Endothelial cell (in vitro differentiated cells): ENCODE data around the gene EPN3. TPM values are rescaled to one million over a fixed set of nuclear protein-coding genes. Genes with fewer than 3 reads are reported as not detected.

Experiments
- DNase-seq: peaks from one replicate; pipeline ENCODE4 v3.0.0; 2021; ENCODE audit warnings: low spot score
- H3K27ac Mint-ChIP-seq: one replicate; pipeline ENCODE4 v1.8.0; 2021; ENCODE audit warnings: mixed read lengths, inconsistent platforms; ENCODE audit not compliant: unreplicated experiment
- H3K27me3 Mint-ChIP-seq: one replicate; pipeline ENCODE4 v1.8.0; 2021; ENCODE audit warnings: mild to moderate bottlenecking, moderate library complexity, mixed read lengths, inconsistent platforms; ENCODE audit not compliant: unreplicated experiment
- H3K36me3 Mint-ChIP-seq: one replicate; pipeline ENCODE4 v1.8.0; 2021; ENCODE audit warnings: mild to moderate bottlenecking, low read depth, mixed read lengths, inconsistent platforms; ENCODE audit not compliant: unreplicated experiment
- H3K4me1 Mint-ChIP-seq: one replicate; pipeline ENCODE4 v1.8.0; 2021; ENCODE audit warnings: mild to moderate bottlenecking, mixed read lengths, inconsistent platforms; ENCODE audit not compliant: unreplicated experiment
- H3K4me3 Mint-ChIP-seq: one replicate; pipeline ENCODE4 v1.8.0; 2021; ENCODE audit warnings: mild to moderate bottlenecking, mixed read lengths, inconsistent platforms; ENCODE audit not compliant: unreplicated experiment
- H3K9me3 Mint-ChIP-seq: one replicate; pipeline ENCODE4 v1.8.0; 2021; ENCODE audit warnings: mixed read lengths, inconsistent platforms; ENCODE audit not compliant: unreplicated experiment
- CTCF ChIP-seq: fragments of 200-600 bp; sonication (generic); IDR thresholded peaks from one replicate; pipeline ENCODE4 v1.5.0; 2021; ENCODE audit warnings: antibody characterized with exemption; ENCODE audit not compliant: unreplicated experiment
- long read RNA-seq: library from polyadenylated mRNA; unstranded; transcript quantifications from one replicate; pipeline ENCODE4 v2.0.0, GENCODE V29; 2020; ENCODE audit not compliant: unreplicated experiment
- total RNA-seq: library from RNA; stranded (reverse); fragmentation: NEBNext Ultra II Directional; extraction: Animal tissue kit (Norgen Biotek cat#: 25700); gene quantifications from one replicate; pipeline ENCODE4 v1.2.1, GENCODE V29; 2021; ENCODE audit not compliant: unreplicated experiment

EPN3 gene
- 0.49 TPM for total RNA-seq
- long read RNA-seq = 0 reads

- H3K9me3 Mint-ChIP-seq = no peaks in the 10 kb centered on the region
- peak within 1 kb of the TSS; percentile 9 for H3K4me3 Mint-ChIP-seq
- peak; percentile 31 for DNase-seq
- H3K27me3 Mint-ChIP-seq = peaks cover 9% of the 10 kb centered on the region
- H3K36me3 Mint-ChIP-seq = no peaks in the 10 kb centered on the region
- no peak within 1 kb of the TSS for H3K27ac Mint-ChIP-seq
- no peak for TF ChIP-seq CTCF
- H3K4me1 Mint-ChIP-seq = peaks cover 13% of the 10 kb centered on the region
Observed at GRCh38 chr17:50532452-50533024, at the start of gene EPN3. Gene EPN3, plus strand, starts transcription at chr17:50532735. Its CDS starts 3,822 bp downstream, at chr17:50536557.

GRCh38 chr17:50483266-50483665 lies 49.3 kb upstream of the EPN3 start:
- Mint-ChIP-seq H3K27me3 (peaks cover 4% of the 10 kb centered on the region), H3K27ac (no peak overlapping the region), H3K36me3 (peaks cover 17% of the 10 kb centered on the region), H3K9me3 (no peaks in the 10 kb centered on the region), H3K4me3 (no peak overlapping the region), H3K4me1 (peaks cover 2% of the 10 kb centered on the region)
- DNase-seq = no peak
- no peak for TF ChIP-seq CTCF

- Mint-ChIP-seq H3K9me3 (no peaks in the 10 kb centered on the region), H3K4me3 (peak overlapping the region; percentile 12), H3K36me3 (peaks cover 14% of the 10 kb centered on the region), H3K4me1 (no peaks in the 10 kb centered on the region), H3K27ac (no peak overlapping the region), H3K27me3 (no peaks in the 10 kb centered on the region)
- no peak for TF ChIP-seq CTCF
- DNase-seq = no peak
Observed at GRCh38 chr17:50484386-50485155, 48.0 kb upstream of the EPN3 start.

- H3K27ac Mint-ChIP-seq = no peak overlapping the region
- no peaks in the 10 kb centered on the region for H3K27me3 Mint-ChIP-seq
- peaks cover 14% of the 10 kb centered on the region for H3K36me3 Mint-ChIP-seq
- no peak overlapping the region for H3K4me3 Mint-ChIP-seq
- no peak for DNase-seq
- H3K9me3 Mint-ChIP-seq = no peaks in the 10 kb centered on the region
- TF ChIP-seq CTCF = no peak
- H3K4me1 Mint-ChIP-seq = no peaks in the 10 kb centered on the region
Observed at GRCh38 chr17:50487213-50488096, 45.1 kb upstream of the EPN3 start.
